Tibial artery (tissue), 4 donors: Measurements from ENCODE around the gene TRAF1.

Source experiments
- DNase-seq, 2 donors: peaks; one replicate each; pipeline ENCODE4 v3.0.0-alpha.2; 2019
- H3K27ac ChIP-seq, 2 donors: fragments of 200-600 bp; sonication (generic) in 1 of 2; 1 replicate in 1 of 2; 2 replicates in 1 of 2; pipeline ENCODE4 v1.5.1; 2018 to 2019; ENCODE audit warnings: mild to moderate bottlenecking in 1 of 2
- H3K27me3 ChIP-seq, 2 donors: fragments of 200-600 bp; sonication (generic) in 1 of 2; one replicate each; pipeline versions ENCODE4 v1.5.1 to v1.6.0; 2016 to 2019
- H3K36me3 ChIP-seq, 3 donors: fragments of 200-600 bp; sonication (generic) in 2 of 3; one replicate each; pipeline ENCODE4 v1.5.1; 2016 to 2019; ENCODE audit warnings: mild to moderate bottlenecking in 2 of 3
- H3K4me1 ChIP-seq, 4 donors: fragments of 200-600 bp; sonication (generic) in 2 of 4; 1 replicate in 3 of 4; 2 replicates in 1 of 4; pipeline ENCODE4 v1.5.1; 2016 to 2019
- H3K4me3 ChIP-seq, 2 donors: fragments of 200-600 bp; sonication (generic) in 1 of 2; 1 replicate in 1 of 2; 2 replicates in 1 of 2; pipeline ENCODE4 v1.5.1; 2018 to 2019; ENCODE audit warnings: mild to moderate bottlenecking in 2 of 2
- H3K9me3 ChIP-seq, 3 donors: fragments of 200-600 bp; sonication (generic) in 1 of 3; one replicate each; pipeline ENCODE4 v1.5.1; 2016 to 2019
- CTCF ChIP-seq, 2 experiments: fragments of 200-600 bp in 1 of 2; fragments of 450-650 bp in 1 of 2; IDR thresholded peaks; one replicate each; pipeline ENCODE4 v1.5.1; 2017 to 2019; ENCODE audit warnings: antibody characterized with exemption in 2 of 2, mild to moderate bottlenecking in 1 of 2, moderate library complexity in 1 of 2
- intact Hi-C: fragments of 100-400 bp; cut with DNase I; formaldehyde crosslinking; loops from one replicate; pipeline ENCODE4 v1.15.0; 2023; ENCODE audit warnings: low total_unique reads

The TRAF1 gene

GRCh38 chr9:120863833-120864232 is 62.8 kb downstream of the TRAF1 start:
- H3K27ac ChIP-seq = no peak overlapping the region
- no peaks in the 10 kb centered on the region for H3K27me3 ChIP-seq
- DNase-seq = peak in 1 of 2 donors; percentile 37
- H3K4me3 ChIP-seq = no peak overlapping the region
- H3K4me1 ChIP-seq = peaks cover 0 to 10% (median 7%) of the 10 kb centered on the region in 4 donors
- H3K9me3 ChIP-seq = no peaks in the 10 kb centered on the region
- H3K36me3 ChIP-seq = peaks cover 33 to 77% (median 67%) of the 10 kb centered on the region in 3 donors
- intact Hi-C loops = loop anchor here (10.0 kb wide), 1 partner anchor 211 kb away; the partner anchor contains the start of gene CNTRL
- TF ChIP-seq CTCF (IDR thresholded peaks at IDR 0.05) = no peak

GRCh38 chr9:120862452-120862851 is 64.1 kb downstream of the TRAF1 start:
- TF ChIP-seq CTCF (IDR thresholded peaks at IDR 0.05) = no peak
- peaks cover 40 to 91% (median 80%) of the 10 kb centered on the region in 3 donors for H3K36me3 ChIP-seq
- no peak overlapping the region for H3K27ac ChIP-seq
- no peaks in the 10 kb centered on the region for H3K9me3 ChIP-seq
- H3K27me3 ChIP-seq = no peaks in the 10 kb centered on the region
- peaks cover 0 to under 1% (median 0%) of the 10 kb centered on the region in 4 donors for H3K4me1 ChIP-seq
- peak in 1 of 2 donors; percentile 53 for DNase-seq
- intact Hi-C loops = loop anchor here (10.0 kb wide), 1 partner anchor 212 kb away; the partner anchor contains the start of gene CNTRL
- no peak overlapping the region for H3K4me3 ChIP-seq

GRCh38 chr9:120861935-120862334 is 64.7 kb downstream of the TRAF1 start:
- Histone ChIP-seq H3K9me3 (no peaks in the 10 kb centered on the region), H3K4me3 (no peak overlapping the region), H3K27ac (no peak overlapping the region), H3K27me3 (no peaks in the 10 kb centered on the region), H3K36me3 (peaks cover 45 to 95% (median 85%) of the 10 kb centered on the region in 3 donors), H3K4me1 (no peaks in the 10 kb centered on the region)
- no peak for DNase-seq
- no peak for TF ChIP-seq CTCF (IDR thresholded peaks at IDR 0.05)
- intact Hi-C loops = loop anchor here (10.0 kb wide), 1 partner anchor 213 kb away; the partner anchor contains the start of gene CNTRL

- no peak for TF ChIP-seq CTCF (IDR thresholded peaks at IDR 0.05)
- peaks cover 45 to 87% (median 69%) of the 10 kb centered on the region in 3 donors for H3K36me3 ChIP-seq
- H3K27ac ChIP-seq = no peak overlapping the region
- H3K4me3 ChIP-seq = no peak overlapping the region
- intact Hi-C loops = loop anchor here (10.0 kb wide), 1 partner anchor 215 kb away; the partner anchor contains the start of gene CNTRL
- DNase-seq = no peak
- H3K27me3 ChIP-seq = no peaks in the 10 kb centered on the region
- H3K4me1 ChIP-seq = no peaks in the 10 kb centered on the region
- no peaks in the 10 kb centered on the region for H3K9me3 ChIP-seq
Measured at GRCh38 chr9:120860083-120860482, 66.5 kb downstream of the TRAF1 start.

- Histone ChIP-seq H3K9me3 (no peaks in the 10 kb centered on the region), H3K27me3 (no peaks in the 10 kb centered on the region), H3K4me3 (no peak overlapping the region), H3K4me1 (no peaks in the 10 kb centered on the region), H3K36me3 (peaks cover 45 to 85% (median 68%) of the 10 kb centered on the region in 3 donors), H3K27ac (no peak overlapping the region)
- no peak for TF ChIP-seq CTCF (IDR thresholded peaks at IDR 0.05)
- no peak for DNase-seq
- intact Hi-C loops = no loop called here
Measured at GRCh38 chr9:120859361-120859760, 67.2 kb downstream of the TRAF1 start.
